IPS-15b (cell line): Measurements from ENCODE around the gene IMPDH1.

Source experiments
- H3K27me3 ChIP-seq: one replicate; pipeline ENCODE4 v1.6.1; 2013; ENCODE audit warnings: low read length; ENCODE audit not compliant: control insufficient read depth, insufficient read depth
- H3K36me3 ChIP-seq: one replicate; pipeline ENCODE4 v1.6.1; 2013; ENCODE audit warnings: low read length; ENCODE audit not compliant: control insufficient read depth, insufficient read depth
- H3K4me1 ChIP-seq: one replicate; pipeline ENCODE4 v1.6.1; 2013; ENCODE audit warnings: mild to moderate bottlenecking, low read length; ENCODE audit not compliant: control insufficient read depth, insufficient read depth
- H3K4me3 ChIP-seq: one replicate; pipeline ENCODE4 v1.5.1; 2013; ENCODE audit warnings: low read depth, low read length
- H3K9ac ChIP-seq: one replicate; pipeline ENCODE4 v1.6.1; 2013; ENCODE audit warnings: low read depth, mild to moderate bottlenecking, low read length
- H3K9me3 ChIP-seq: one replicate; pipeline ENCODE4 v1.6.1; 2013; ENCODE audit warnings: mild to moderate bottlenecking, low read length; ENCODE audit not compliant: control insufficient read depth, insufficient read depth

IMPDH1 gene

GRCh38 chr7:128351296-128352152 lies 58.3 kb downstream of the IMPDH1 start:
- H3K9me3 ChIP-seq: no peaks in the 10 kb centered on the region
- H3K9ac ChIP-seq: no peak overlapping the region
- H3K27me3 ChIP-seq: peaks cover 74% of the 10 kb centered on the region
- peak overlapping the region; percentile 32 for H3K4me3 ChIP-seq
- no peaks in the 10 kb centered on the region for H3K36me3 ChIP-seq
- H3K4me1 ChIP-seq: peaks cover 2% of the 10 kb centered on the region

- no peak overlapping the region for H3K9ac ChIP-seq
- no peaks in the 10 kb centered on the region for H3K9me3 ChIP-seq
- H3K36me3 ChIP-seq: no peaks in the 10 kb centered on the region
- H3K4me3 ChIP-seq: peak overlapping the region; percentile 32
- peaks cover 72% of the 10 kb centered on the region for H3K27me3 ChIP-seq
- H3K4me1 ChIP-seq: peaks cover 2% of the 10 kb centered on the region
Observed at GRCh38 chr7:128350708-128351295, 59.0 kb downstream of the IMPDH1 start.

GRCh38 chr7:128349466-128349825 lies 60.3 kb downstream of the IMPDH1 start:
- Histone ChIP-seq H3K4me1 (peaks cover 2% of the 10 kb centered on the region), H3K27me3 (peaks cover 63% of the 10 kb centered on the region)

GRCh38 chr7:128347647-128348097 lies 62.1 kb downstream of the IMPDH1 start:
- no peak overlapping the region for H3K9ac ChIP-seq
- H3K36me3 ChIP-seq: no peaks in the 10 kb centered on the region
- H3K4me3 ChIP-seq: no peak overlapping the region
- H3K27me3 ChIP-seq: peaks cover 47% of the 10 kb centered on the region
- H3K9me3 ChIP-seq: no peaks in the 10 kb centered on the region
- no peaks in the 10 kb centered on the region for H3K4me1 ChIP-seq

More at GRCh38 chr7:128349466-128349825, 60.3 kb downstream of the IMPDH1 start:
- Histone ChIP-seq H3K36me3 (no peaks in the 10 kb centered on the region), H3K9me3 (no peaks in the 10 kb centered on the region), H3K9ac (no peak overlapping the region), H3K4me3 (no peak overlapping the region)

GRCh38 chr7:128344431-128344774 lies 65.4 kb downstream of the IMPDH1 start:
- Histone ChIP-seq H3K4me1 (peaks cover 3% of the 10 kb centered on the region), H3K9ac (no peak overlapping the region), H3K36me3 (no peaks in the 10 kb centered on the region), H3K4me3 (no peak overlapping the region), H3K9me3 (no peaks in the 10 kb centered on the region), H3K27me3 (peaks cover 19% of the 10 kb centered on the region)

- Histone ChIP-seq H3K9me3 (no peaks in the 10 kb centered on the region), H3K4me1 (peaks cover 3% of the 10 kb centered on the region), H3K36me3 (no peaks in the 10 kb centered on the region), H3K9ac (peak within 1 kb of the TSS; percentile 82), H3K4me3 (peak within 1 kb of the TSS; percentile 96), H3K27me3 (peaks cover 13% of the 10 kb centered on the region)
Observed at GRCh38 chr7:128343554-128344430, 66.0 kb downstream of the IMPDH1 start, which contains the start of gene RBM28. RBM28 (minus strand) TSS chr7:128343908; CDS start chr7:128343793, 115 bp downstream.
